HG02981 (cell line): ENCODE results near the gene ADAMTSL1.

Experiments used
- ATAC-seq: cut with Tn5 transposase; IDR thresholded peaks from one replicate; pipeline ENCODE4 v1.9.1; 2021; ENCODE audit warnings: mild to moderate bottlenecking, moderate library complexity; ENCODE audit not compliant: unreplicated experiment

Gene ADAMTSL1

DNA sequence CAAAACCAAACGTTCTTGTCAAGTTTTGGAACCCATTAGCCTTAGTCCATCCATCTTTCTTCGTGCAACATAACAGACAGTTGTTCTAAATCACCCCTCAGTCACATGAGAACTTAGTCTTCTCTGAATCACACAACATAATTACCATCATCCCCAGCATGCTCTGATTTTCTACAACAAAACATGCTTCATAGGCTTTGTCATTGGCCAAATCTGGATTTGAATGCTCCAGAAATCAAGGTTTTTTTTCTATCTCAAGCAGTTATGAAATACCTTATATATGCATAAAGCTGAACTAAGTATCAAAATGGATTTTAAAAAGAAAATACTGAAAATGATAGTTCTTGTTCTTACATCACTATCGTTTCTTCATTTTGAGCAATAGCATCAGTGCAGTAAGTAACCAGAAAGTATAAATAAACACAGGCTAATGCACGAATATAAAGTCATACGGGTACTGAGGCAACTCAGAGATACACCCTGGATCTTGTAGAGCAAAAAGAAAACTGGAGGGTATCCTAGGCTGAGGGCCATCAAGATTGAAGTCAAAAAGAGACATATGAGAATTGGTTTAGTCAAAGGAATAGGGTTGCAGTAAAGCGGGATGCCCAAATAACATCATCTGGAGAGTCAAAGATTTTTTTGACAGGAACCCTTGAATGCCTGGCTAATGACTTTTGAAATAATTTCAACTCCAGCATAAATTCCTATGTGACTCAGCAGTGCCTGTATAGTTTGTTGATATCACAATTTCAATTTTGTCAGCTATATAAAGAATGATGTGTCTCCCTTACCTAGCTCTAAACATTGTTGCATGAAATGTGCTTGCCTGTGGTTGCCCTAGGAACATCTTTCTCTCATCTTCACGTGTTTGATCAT, 164.7 kb downstream of the ADAMTSL1 start:
- ATAC-seq: no peak

GRCh38 chr9:18639911-18640310, 166.0 kb downstream of the ADAMTSL1 start:
- no peak for ATAC-seq

DNA sequence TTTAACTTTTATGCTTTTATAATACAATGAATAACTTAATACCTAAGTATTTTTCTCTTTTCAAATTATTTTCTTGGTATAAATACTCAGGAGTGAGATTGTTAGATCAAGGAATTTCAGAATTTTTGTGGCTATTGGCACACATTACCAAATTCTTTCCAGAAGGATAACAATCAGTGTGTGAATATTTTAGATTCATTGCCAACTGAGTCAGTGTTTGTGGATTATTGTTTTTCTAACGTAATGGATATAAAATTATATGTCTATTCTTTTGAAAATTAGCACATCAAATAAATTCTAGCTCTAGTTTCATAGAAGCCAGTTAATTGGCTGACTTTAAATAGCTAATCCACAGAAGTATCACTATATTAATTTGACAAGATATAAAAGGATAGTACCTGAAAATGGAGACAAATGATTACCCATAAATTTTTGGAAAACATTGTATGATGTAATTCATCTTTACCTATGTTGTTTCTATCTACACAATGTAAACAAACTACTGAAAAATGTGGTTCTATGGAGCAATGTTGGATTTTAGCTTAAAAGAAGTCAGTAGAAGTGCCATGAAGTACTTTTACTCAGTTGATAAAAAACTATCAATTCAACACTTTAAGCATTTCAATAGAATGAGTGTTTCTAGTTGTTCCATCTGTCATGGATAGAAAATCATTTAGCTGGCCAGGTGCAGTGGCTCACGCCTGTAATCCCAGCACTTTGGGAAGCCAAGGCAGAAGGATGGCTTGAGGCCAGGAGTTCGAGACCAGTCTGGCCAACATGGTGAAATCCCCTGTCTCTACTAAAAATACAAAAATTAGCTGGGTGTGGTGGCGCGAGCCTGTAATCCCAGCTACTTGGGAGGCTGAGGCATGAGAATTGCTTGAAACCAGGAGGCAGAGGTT, 185.1 kb downstream of the ADAMTSL1 start:
- ATAC-seq: no peak

- no peak for ATAC-seq
Measured at GRCh38 chr9:18660001-18660400, 186.0 kb downstream of the ADAMTSL1 start.

GRCh38 chr9:18662320-18662719, 188.4 kb downstream of the ADAMTSL1 start:
- ATAC-seq: no peak

- ATAC-seq: no peak
Measured at GRCh38 chr9:18665947-18666346, 192.0 kb downstream of the ADAMTSL1 start.

- no peak for ATAC-seq
Measured at GRCh38 chr9:18666348-18666747, 192.4 kb downstream of the ADAMTSL1 start.

GRCh38 chr9:18666986-18667772, 193.2 kb downstream of the ADAMTSL1 start:
- ATAC-seq: no peak

- no peak for ATAC-seq
Measured at GRCh38 chr9:18668944-18669343, 195.0 kb downstream of the ADAMTSL1 start.

GRCh38 chr9:18672706-18673105, 198.8 kb downstream of the ADAMTSL1 start:
- no peak for ATAC-seq

DNA sequence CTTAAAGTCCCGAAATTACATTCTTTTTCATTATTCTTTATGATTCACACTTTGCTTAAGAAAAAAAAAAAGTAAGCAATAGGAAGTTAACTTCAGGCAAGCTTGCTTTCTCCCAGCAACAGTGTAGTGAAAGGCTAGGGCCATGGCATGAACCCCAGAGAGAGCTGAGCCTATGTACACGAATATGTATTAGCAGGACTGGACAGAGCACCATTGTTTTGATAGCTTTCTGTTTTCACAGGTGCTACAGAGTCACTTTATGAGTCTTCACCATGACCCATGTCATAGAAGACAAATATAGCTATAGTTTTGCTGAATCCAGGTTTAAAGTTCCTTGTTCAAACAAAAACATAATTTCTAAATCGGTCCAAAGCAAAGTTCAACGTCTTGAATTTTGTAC, 199.2 kb downstream of the ADAMTSL1 start:
- no peak for ATAC-seq

- no peak for ATAC-seq
Measured at GRCh38 chr9:18675332-18675731, 201.4 kb downstream of the ADAMTSL1 start.

DNA sequence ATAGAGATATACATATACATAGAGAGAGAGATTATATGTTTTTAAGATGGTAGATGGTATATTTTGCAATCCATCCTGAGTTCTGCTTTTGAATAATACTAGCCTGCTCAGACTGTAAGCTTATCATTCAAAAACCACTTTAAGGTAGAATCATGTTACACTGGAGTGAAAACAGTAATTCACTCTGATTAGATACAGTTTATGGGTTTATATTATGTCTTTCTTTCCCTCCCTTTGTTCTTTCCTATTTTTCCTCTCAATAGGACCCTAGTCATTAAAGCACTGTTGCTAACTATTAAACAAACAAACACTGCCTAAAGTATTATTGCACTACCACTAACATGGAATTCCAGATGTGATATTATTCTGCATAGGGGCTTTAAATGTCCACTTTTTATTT, 202.0 kb downstream of the ADAMTSL1 start:
- no peak for ATAC-seq

DNA sequence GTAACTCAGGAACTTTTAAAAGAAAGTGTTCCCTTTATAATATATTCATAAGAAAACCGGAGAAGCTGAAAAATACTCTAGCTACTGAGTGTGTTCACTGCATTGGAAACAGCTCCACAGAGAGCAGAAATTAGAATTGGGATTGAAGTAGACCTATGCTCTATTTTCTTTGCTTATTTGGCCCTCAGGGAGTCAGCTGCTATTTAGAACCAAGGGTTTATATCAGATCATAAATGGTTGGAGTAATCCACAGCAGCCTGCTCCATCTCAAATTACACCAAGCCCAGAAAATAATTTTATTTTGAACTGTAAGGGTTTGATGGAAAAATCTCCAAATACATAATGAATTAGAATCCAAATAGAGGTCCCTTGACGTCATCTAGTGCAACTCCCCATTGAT, 202.6 kb downstream of the ADAMTSL1 start:
- ATAC-seq: no peak

- no peak for ATAC-seq
Measured at GRCh38 chr9:18678821-18679590, 205.1 kb downstream of the ADAMTSL1 start.

DNA sequence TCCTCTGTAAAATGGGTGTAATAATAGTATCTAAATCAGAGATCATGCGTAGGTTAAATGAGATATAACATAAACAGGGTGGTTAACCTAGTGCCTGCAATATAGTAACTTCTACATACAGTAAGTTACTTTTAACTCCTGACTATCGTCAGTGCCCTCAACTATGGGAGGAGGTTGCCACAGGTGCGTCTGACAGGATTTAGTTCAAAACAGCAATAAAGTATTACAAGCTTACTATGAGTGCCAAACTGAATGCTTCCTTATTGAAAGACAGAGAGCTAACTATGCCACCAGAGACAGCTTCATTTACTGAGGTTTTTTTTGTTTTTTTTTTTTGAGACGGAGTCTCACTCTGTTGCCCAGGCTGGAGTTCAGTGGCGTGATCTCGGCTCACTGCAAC, 209.0 kb downstream of the ADAMTSL1 start:
- no peak for ATAC-seq

DNA sequence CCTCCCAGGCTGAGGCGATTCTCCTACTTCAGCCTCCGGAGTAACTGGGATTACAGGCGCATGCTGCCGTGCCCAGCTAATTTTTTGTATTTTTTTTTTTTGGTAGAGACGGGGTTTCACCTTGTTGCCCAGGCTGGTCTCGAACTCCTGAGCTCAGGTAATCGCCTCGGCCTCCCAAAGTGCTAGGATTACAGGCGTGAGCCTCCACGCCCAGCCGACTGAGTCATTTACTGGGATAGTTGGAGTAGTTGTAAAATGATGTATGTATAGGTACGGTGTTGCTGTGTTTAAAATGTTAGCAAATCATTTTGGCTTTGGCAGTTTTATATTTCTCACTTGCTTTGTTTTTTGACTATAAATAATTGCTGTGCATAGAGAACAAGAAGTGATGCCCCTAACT, 209.4 kb downstream of the ADAMTSL1 start:
- ATAC-seq: no peak

DNA sequence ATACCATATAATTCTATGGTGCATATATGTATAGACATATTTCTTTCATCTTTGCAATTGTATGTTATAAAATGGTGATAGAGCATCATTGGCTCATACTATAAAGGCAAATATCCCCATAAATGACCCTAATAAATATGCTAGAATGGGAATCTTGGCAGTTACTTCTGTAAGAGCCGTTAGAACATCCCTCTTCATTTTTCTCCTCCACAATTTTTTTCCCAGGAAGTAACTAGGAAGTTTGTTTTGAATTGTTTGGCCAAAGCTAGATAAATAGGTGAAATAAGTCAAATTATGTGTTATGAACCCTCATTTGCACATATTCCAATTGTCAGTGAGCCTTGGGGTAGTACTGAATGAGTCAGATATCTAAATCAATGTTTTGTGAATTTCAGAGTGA, 209.9 kb downstream of the ADAMTSL1 start:
- ATAC-seq: no peak

- no peak for ATAC-seq
Measured at GRCh38 chr9:18684593-18685317, 210.8 kb downstream of the ADAMTSL1 start.
